Activated T-cell treated with anti-CD3 and anti-CD28 coated beads for 24 hours (primary cell): ENCODE data around the gene SCAMP4.

Source experiments
- DNase-seq: peaks from one replicate; pipeline ENCODE4 v3.0.0-alpha.2; 2020; ENCODE audit warnings: low read depth

SCAMP4 gene

GRCh38 chr19:1938071-1938470 lies 32.9 kb downstream of the SCAMP4 start:
- DNase-seq = no peak

GRCh38 chr19:1941146-1942077 lies 36.2 kb downstream of the SCAMP4 start, which contains the start of gene CSNK1G2:
CSNK1G2 (plus strand) TSS chr19:1941172; CDS start chr19:1969773, 28,601 bp downstream.
- DNase-seq = no peak

- peak; percentile 55 for DNase-seq
Measured at GRCh38 chr19:1942078-1942933, 37.1 kb downstream of the SCAMP4 start.

GRCh38 chr19:1942934-1943555 lies 37.8 kb downstream of the SCAMP4 start:
- DNase-seq = no peak

- no peak for DNase-seq
Measured at GRCh38 chr19:1943661-1944087, 38.5 kb downstream of the SCAMP4 start.

GRCh38 chr19:1944088-1944915 lies 39.1 kb downstream of the SCAMP4 start:
- no peak for DNase-seq

GRCh38 chr19:1944916-1945561 lies 39.8 kb downstream of the SCAMP4 start:
- no peak for DNase-seq

- no peak for DNase-seq
Measured at GRCh38 chr19:1945899-1946298, 40.7 kb downstream of the SCAMP4 start.

GRCh38 chr19:1947651-1948209 lies 42.5 kb downstream of the SCAMP4 start:
- DNase-seq = no peak

- DNase-seq = no peak
Measured at GRCh38 chr19:1949304-1950101, 44.3 kb downstream of the SCAMP4 start.

- DNase-seq = no peak
Measured at GRCh38 chr19:1950640-1951039, 45.4 kb downstream of the SCAMP4 start.

- no peak for DNase-seq
Measured at GRCh38 chr19:1952635-1953034, 47.4 kb downstream of the SCAMP4 start.

- DNase-seq = no peak
Measured at GRCh38 chr19:1953037-1953436, 47.8 kb downstream of the SCAMP4 start.

GRCh38 chr19:1953441-1954094 lies 48.4 kb downstream of the SCAMP4 start:
- no peak for DNase-seq

GRCh38 chr19:1954532-1954933 lies 49.3 kb downstream of the SCAMP4 start:
- no peak for DNase-seq

GRCh38 chr19:1955171-1956121 lies 50.2 kb downstream of the SCAMP4 start:
- no peak for DNase-seq

GRCh38 chr19:1956122-1956494 lies 50.9 kb downstream of the SCAMP4 start:
- no peak for DNase-seq
